ENCODE results near the gene TTC13.

The TTC13 gene

DNA sequence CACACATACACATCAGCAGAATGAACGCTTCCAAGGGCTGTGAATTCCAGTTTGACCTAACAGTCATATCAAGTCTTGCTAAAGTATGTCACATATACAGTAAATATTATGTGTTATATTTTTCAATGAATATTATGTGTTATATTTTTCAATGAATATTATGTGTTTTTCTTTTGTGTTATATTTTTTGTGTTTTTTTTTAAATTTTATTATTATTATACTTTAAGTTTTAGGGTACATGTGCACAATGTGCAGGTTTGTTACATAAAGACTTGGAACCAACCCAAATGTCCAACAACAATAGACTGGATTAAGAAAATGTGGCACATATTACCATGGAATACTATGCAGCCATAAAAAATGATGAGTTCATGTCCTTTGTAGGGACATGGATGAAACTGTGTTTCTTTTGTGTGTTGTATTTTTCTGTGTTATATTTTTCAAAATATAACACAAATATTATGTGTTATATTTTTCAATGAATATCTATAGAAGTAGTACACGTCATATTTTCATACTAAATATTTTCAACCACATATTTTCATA, 35.5 kb downstream of the TTC13 start:
- no peak for DNase-seq (ENCODE audit: low read depth)

DNA sequence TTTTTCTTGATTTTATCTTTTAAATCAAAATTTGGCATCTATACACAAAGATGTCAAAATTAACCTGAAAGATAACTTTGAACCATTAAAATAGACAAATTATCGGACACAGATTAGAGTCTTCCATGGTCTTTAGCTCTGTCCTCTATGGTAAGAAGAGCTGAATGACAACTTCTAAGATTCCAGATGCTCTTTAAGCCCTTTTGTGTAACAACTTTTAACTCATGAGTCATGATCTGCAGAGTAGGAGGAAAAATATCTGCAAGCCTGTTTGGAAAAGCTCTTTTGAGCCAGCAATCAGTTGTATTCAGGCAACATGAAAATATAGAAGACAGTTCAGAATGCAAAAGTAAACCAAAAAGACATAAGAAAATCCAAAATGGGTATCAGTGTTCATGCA, 37.8 kb downstream of the TTC13 start:
- no peak for DNase-seq (ENCODE audit: low read depth)

DNA sequence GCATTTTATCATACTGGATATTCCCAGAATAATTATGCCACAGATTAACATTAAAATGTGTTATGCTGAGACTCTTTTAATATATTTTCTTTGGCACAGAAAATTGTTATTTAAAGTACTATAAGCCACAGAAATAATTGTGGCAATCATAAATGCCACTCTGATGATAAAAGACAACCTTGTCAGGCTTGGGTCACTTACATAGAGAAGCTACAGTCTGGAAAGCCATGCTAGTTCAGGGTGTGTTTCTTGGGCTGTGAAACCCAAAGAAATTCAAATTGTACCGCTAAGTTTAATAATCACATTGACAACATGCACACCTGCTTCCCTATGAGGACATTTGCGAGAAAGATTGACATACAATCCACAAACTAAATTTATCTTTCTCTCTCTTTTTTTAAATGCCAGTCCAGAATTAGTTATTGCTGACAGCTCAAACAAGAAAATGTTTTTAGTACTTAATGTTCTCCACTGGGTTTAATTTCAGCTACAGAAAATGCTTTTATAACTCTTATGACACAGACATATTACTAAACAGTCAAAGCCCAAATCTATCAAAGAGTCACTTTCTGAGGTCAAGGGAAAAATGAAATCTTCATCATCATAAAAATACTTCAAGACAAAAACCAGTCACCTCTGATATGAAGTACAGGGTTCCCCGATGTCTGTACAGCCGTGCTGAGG, 38.7 kb downstream of the TTC13 start:
- DNase-seq (ENCODE audit: low read depth): no peak

DNA sequence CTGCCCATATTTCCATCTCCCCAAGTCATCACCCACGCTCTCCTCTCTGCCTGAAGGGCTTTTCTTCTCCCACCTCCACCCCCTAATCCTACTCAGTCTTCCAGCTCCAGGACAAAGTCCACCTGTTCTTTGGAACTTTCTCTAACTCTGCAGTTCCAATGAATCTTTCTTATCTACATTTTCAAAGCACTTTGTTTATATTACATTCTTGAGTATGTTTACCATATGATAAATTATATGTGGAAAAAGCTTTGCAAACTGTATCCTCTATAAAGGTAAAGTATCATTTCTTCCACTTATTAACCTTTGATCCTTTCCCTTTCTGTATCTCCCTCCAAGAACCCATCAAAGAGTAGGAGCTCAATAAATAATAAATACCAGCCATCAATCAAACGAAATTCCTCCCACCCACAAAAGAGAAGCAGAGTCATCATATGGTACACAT, 39.7 kb downstream of the TTC13 start:
- no peak for DNase-seq (ENCODE audit: low read depth)

DNA sequence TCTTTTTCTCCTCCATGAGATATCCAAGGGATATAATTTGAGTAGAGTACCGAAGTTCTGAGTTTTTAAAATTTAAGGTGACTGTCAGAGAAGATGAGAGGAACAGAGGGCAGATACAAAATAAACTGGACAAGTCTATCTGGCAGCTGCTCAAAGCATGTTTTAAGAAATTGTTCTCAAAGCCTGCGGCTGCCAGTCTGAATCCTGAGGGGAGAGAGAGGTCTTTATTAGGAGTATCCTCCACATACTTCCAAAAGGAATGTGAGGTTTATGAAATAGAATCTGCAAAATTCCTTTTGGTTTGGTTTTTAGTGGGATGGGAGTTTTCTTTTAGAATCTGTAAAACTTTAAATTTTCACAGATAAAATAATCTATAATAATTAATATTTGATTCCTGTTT, 41.3 kb downstream of the TTC13 start:
- DNase-seq (ENCODE audit: low read depth): no peak

DNA sequence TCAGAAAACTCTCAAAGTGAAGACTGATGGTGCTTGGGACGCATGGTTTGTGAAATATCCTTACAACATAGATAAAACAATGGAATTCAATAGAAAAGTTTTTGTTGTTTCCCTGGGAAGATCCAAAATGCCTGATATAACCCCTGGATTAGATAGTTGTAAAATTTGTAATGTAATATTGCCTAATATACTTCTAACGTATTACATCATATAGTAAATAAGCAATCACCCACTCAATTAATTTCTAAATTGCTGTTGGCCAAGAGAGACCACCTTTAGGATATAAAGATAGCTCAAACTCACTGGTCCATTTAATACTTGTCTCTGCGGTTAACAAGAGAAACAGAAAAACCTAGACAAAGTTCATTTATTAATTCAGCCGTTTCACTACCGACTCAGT, 42.2 kb downstream of the TTC13 start:
- DNase-seq (ENCODE audit: low read depth): no peak

DNA sequence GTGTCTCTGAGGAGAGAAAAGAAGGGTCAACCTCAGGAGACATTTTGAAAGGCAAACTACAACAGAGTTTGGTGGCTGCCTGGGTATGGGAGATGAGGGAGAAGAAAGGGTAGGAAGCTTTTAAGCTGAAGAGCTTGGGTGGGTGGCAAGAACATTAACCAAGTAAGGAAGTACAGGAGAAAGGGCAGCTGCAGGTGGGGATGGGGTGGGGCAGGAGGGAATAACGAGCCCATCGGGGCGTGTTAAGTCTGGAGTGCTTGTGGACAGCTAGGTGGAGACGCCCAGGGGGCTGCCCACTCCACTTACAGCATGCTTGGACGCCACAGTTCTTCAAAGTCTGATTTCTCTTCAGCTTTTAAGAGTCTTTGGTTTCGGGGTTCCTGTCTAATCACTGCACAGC, 42.8 kb downstream of the TTC13 start:
- no peak for DNase-seq (ENCODE audit: low read depth)

DNA sequence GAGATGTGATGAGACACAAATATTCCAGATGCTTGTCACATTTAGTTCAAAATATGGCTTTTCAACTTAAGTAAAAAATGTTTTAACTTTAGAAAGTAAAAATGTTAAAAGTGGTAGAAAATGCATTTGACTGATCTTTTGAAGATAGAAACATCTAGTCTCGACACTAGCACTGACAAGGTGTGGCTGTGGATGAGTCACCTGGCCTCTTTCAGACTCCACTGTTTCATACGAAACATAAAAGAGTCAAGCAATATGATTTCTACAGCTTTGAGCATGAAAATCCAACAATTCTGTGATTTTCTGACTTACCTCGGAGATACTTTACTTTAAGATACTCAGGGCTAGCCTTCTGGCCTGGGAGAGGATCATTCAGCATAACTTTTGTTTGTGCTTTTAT, 47.7 kb downstream of the TTC13 start:
- no peak for DNase-seq (ENCODE audit: low read depth)

DNA sequence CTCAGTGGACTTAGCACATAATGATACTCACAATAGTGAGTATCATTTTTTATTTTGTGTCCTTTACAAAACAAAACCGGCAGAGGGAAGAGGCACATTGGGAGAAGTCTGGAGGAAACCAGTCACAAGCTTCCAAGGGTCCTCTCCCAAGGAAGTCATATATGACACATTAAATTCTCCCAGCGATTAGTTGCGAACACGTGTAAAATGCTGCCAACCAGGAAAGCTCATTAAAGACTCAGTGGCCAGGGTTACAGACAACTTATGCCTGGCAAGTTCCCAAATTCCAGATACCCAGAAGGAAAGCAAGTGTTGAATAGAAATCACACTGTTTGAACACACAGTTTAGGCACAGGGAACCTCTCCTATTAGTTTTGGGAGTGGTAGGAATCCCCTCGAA, 52.5 kb downstream of the TTC13 start:
- no peak for DNase-seq (ENCODE audit: low read depth)

DNA sequence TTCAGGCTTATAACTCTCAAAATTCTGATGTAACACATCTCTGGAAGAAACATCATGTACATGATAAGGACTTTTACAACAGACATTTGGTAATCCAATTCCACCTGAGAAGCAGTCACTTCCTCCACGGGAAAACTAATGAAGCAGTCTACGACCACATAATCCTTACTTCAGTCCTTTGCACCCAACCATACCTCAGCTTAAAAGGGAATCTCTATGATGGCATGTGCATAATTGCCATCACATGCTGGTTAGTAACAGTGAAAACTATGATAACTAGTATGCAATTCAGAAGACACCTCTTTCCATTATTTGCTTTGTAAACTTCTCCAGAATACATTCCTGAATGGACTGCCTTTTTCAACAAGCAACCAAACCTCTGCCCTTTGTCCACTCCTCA, 53.1 kb downstream of the TTC13 start:
- no peak for DNase-seq (ENCODE audit: low read depth)

DNA sequence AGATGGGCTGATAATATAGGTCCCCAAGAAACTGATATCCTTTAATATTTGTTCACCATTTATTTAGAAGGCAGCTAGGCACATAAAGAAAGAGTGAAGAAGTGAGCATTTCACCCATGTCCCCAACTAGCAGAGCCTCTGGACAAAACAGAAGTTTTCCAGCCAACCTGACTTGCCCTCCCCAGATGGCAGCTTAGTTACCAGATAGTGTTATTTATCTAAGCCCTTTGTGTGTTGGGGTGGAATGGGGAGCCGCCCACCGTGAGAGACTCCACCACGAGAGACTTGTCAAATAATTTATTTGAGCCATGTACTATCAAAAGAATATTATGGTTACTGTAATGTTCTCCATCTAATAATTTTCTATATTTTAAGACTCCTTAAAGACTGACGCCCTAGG, 55.5 kb downstream of the TTC13 start:
- DNase-seq (ENCODE audit: low read depth): no peak

DNA sequence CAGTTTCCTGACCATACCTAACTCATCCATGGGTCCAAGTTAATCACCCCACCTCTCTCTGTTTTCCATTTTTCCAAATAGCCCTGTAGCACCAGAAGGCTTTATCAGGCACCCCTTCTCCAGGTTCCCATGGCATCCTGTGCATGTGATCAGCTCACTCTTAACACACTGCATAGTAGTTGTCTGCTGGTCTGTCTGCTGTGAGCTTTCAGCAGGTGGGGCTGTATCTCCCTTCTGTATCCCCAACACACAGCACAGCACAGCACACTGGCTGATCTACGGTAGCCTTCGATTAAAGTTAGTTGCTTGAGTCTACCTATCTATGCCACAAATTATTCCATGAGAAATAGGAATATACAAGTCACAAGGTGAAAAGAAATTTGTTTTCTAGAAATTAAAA, 56.0 kb downstream of the TTC13 start:
- DNase-seq (ENCODE audit: low read depth): no peak

DNA sequence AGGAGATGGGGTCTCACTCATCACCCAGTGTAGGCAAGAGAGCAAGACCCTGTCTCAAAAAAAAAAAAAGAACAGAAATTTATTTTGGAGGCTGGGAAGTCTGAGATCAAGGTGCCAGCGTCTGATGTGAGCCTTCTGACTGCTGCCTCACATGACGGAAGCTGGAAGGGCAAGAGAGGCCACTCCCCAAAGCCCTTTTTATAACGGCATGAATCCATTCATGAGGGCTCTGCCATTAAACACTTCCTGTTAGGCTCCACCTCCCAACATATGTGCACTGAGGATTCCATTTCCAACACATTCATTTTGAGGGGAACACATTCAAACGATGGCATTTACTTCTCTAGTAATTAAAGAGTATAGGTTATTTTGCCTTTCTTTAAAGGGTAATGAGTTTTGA, 59.5 kb downstream of the TTC13 start:
- DNase-seq (ENCODE audit: low read depth): no peak

DNA sequence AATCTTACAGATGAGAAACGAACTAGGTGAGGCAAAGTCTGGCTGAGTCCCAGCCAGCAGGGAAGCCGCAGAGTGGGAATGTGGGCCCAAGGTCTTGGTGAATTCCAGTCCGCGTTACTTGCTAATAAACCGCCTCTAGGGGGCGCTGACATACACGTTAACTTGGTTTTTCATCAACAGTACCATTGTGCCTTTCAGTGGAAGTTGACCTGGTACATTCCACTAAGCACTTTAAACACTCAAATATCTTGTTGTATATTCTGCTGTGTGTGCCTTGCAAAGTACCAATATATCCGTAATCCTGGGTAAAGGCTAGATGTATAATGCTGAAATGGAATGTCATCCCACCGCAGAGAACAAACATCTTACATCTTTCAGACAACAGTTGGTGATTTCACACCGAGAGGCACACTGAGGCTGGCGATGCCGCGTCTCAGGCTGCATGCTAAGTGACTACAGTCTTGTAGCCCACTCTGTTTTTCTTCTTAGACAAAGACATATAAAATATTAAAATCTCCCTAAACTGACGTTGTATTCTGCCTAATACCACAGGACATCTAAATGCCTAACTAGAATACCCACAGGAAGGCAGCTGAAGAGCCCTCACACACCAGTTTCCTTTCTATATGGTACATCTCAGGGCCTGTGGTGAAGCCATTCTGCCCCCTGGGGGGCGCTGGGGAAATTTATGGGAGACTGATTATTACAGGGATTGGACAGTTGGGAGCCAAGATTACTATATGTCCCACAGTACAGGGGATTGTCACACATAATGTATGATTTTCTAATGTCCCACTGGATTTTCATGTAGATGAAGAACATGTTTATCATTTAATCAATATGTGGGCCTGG, 61.2 kb downstream of the TTC13 start:
- DNase-seq (ENCODE audit: low read depth): no peak

DNA sequence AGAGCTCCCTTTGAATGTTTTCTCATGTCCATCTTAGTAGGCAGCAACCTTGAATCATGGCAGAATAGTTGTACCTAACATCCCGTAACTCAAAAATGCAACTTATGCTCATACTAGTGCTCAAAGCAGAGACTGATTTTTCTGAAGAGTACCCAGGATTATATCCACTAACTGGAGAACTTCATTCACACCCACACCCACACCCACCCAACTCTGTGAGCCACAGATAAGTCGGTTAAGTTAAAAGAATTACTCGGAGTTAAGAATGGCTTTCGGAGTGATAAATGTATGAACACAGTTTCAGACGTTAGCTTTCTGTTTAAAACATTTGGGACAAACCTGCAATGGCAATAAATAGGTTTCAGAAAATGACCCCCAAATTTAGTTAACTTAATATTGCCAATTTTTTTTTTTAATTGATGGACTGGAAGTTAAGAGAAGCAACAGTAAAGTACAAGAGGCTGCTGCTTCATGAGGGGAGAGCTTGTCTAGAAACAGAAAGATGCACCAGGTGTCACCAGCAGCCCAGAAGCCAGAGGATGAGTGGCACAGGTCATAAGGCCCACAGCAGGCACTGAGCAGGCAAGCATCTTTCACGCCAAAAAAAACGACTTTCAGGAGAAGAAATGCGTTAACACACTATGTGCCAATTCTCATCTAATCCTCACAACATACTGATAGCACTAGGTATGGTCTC, 61.9 kb downstream of the TTC13 start:
- no peak for DNase-seq (ENCODE audit: low read depth)

DNA sequence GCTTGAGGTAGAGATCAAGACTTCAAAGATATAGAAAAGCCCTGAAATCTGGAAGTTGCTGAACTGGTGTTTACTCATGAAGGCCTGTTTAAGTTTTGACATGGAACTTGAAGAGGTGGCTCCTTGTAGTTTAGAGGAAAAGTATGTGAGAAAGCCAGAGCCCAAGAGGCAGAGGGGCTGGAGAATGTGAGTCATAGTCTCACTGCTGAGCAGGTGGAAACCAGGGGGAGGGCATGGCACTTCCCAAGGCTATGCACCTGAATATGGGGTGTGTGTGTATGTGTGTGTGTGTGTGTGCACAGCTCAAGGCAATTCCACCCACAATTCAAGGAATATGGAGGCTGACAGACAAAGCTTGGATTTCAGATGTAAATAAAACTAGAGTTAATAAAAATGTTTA, 63.6 kb downstream of the TTC13 start:
- DNase-seq (ENCODE audit: low read depth): no peak

DNA sequence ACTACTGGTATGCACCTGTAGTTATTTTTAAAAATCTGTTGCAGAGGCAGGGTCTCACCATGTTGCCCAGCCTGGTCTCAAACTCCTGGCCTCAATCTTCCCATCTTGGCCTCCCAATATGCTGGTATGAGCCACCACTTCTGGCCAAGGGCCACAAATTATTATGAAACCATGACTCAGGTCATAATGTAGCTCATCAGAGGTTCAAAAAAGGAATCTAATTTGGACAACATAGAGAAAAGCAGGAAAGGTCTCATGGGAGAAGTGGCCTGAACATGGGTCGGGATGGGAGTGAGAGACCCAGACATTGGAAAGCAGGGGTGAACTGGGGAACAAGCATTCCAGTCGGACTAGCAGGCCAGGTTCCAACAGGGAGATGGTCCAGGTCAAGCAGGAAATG, 65.2 kb downstream of the TTC13 start:
- DNase-seq (ENCODE audit: low read depth): peak; percentile 61

DNA sequence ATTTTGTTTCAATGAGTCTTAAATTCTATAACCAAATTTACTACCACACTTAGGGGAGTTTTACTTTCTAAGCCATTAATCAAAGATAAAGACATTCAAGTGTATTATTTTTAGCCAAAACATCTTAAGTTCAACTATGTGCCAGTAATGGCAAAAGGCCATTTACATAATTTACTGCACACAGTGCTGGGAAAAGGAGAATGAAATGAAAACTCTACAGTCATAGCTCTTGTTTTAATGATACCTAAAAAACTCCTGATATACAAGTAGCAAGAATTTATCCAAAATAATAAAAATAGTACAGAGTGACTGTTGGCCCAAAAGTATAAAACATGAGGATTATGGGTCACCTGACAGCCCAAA, 67.9 kb downstream of the TTC13 start:
- no peak for DNase-seq (ENCODE audit: low read depth)

DNA sequence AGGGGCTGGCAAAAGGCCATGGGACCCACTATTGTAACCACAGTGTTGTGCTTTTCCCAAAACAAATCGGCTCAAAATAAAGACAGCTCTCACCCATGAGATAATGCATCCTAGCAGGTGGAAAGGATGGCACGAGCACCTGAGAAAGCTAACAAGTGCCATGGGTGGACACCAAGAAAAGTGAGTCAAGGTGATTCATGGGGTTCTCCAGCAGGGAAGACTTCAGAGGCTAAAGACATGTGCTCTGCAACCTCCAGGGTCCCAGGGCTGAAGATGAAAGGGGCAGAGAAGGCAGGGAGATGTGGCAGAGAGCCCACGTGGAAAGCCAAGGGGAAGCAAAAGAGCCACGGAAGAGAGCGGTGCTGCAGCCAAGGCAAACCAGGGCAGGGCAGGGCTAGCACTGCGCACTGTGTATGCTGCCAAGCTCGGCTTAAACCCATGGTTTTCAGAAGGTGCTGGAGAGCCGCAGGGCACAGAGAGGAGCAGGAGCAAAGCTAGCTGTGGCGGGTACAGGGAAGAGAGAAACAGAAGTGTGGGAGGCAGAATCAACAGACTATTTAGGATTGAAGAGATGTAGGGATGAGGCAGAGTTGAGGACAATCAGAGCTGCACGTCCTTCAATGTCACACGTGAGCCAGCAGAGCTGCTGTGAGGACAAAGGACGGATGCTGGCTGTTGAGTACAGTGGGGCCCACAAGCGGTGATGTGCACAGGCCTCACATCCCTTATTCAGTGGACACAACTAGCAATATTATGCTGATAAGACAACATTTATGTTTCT, 68.5 kb downstream of the TTC13 start:
- no peak for DNase-seq (ENCODE audit: low read depth)

DNA sequence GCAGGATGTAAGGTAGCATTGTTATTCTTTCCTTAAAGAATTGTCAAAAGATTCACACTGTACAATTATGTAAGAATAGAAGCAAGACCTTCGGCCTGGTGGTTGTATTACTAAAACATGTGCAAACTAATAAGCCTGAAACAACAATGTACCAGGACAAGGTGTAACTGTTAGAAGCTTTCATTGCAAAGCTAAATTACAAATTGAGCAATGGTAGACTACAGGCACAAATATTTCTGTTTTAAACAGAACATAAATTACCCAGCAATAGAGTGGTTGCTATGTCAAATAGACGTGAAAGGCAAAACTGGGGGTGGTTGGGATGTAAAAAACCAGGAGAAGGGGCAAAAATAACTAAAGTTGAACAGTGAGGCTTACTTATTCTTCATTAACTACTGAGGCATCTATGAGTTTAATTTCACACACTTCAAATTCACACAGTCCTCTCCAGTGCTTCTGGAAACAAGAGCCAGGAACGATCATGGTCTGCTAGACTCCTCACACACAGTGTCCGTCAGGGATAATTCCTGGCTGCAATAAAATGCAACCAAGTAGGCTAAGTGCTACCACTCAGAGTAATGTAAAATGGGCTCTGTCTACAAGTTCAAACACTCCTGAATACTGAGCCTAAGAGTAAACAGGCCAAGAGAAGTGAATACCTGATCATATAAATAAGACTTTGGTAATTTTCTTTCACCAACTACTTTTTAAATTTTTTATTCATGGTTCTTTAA, 71.0 kb downstream of the TTC13 start:
- DNase-seq (ENCODE audit: low read depth): no peak

DNA sequence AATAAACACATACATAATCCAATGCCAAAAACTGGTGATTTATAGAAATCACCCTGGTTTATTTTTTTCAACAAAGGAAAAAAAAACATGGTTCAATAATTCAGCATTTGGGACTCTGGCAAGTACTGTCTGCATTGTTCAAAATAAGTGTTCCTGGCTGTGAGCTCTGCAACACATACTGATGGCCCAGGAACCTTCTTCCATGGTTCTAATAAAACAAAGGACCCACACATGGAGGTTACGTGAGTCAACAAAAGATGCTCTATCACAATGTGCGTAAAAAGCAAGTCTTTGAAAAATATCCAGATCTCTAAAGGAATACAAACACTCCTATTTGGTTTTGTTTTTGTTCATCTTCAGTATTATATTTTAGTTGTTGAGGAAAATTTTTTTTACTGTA, 72.4 kb downstream of the TTC13 start:
- no peak for DNase-seq (ENCODE audit: low read depth)

All from GM04503 (cell line).